HG02571 (cell line): Measurements from ENCODE around the gene RASGRF1.

Experiments used
- ATAC-seq: cut with Tn5 transposase; IDR thresholded peaks from one replicate; pipeline ENCODE4 v1.9.1; 2021; ENCODE audit warnings: mild to moderate bottlenecking, moderate library complexity; ENCODE audit not compliant: unreplicated experiment

Gene RASGRF1

GRCh38 chr15:79099692-79100091 lies 9.1 kb upstream of the RASGRF1 start:
- no peak for ATAC-seq

GRCh38 chr15:79094611-79095021 lies 4.0 kb upstream of the RASGRF1 start:
- no peak for ATAC-seq

- no peak for ATAC-seq
Observed at GRCh38 chr15:79093352-79093935, 2.9 kb upstream of the RASGRF1 start.

GRCh38 chr15:79092382-79092781 lies 1.8 kb upstream of the RASGRF1 start:
- ATAC-seq, result no peak

GRCh38 chr15:79091204-79091867 lies 756 bp upstream of the RASGRF1 start:
- no peak for ATAC-seq

GRCh38 chr15:79089890-79090486 lies 592 bp downstream of the RASGRF1 start:
- no peak for ATAC-seq

GRCh38 chr15:79089331-79089889 lies 1.2 kb downstream of the RASGRF1 start:
- no peak for ATAC-seq

GRCh38 chr15:79088426-79089205 lies 2.0 kb downstream of the RASGRF1 start:
- ATAC-seq, result no peak

GRCh38 chr15:79086814-79087213 lies 3.8 kb downstream of the RASGRF1 start:
- no peak for ATAC-seq

- no peak for ATAC-seq
Observed at GRCh38 chr15:79084308-79084968, 6.1 kb downstream of the RASGRF1 start.

GRCh38 chr15:79083154-79083553 lies 7.4 kb downstream of the RASGRF1 start:
- no peak for ATAC-seq

GRCh38 chr15:79082363-79083070 lies 8.1 kb downstream of the RASGRF1 start:
- ATAC-seq, result no peak

- ATAC-seq, result no peak
Observed at GRCh38 chr15:79078763-79079410, 11.7 kb downstream of the RASGRF1 start.

- no peak for ATAC-seq
Observed at GRCh38 chr15:79078003-79078402, 12.6 kb downstream of the RASGRF1 start.

GRCh38 chr15:79076661-79077060 lies 13.9 kb downstream of the RASGRF1 start:
- ATAC-seq, result no peak

GRCh38 chr15:79075256-79075655 lies 15.3 kb downstream of the RASGRF1 start:
- no peak for ATAC-seq

GRCh38 chr15:79073336-79073735 lies 17.2 kb downstream of the RASGRF1 start:
- no peak for ATAC-seq

GRCh38 chr15:79071901-79072300 lies 18.7 kb downstream of the RASGRF1 start:
- no peak for ATAC-seq

- no peak for ATAC-seq
Observed at GRCh38 chr15:79068790-79069189, 21.8 kb downstream of the RASGRF1 start.

GRCh38 chr15:79067969-79068368 lies 22.6 kb downstream of the RASGRF1 start:
- no peak for ATAC-seq
